ENCODE data around the gene CERS1.

Gene CERS1, protein sequence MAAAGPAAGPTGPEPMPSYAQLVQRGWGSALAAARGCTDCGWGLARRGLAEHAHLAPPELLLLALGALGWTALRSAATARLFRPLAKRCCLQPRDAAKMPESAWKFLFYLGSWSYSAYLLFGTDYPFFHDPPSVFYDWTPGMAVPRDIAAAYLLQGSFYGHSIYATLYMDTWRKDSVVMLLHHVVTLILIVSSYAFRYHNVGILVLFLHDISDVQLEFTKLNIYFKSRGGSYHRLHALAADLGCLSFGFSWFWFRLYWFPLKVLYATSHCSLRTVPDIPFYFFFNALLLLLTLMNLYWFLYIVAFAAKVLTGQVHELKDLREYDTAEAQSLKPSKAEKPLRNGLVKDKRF

DNA sequence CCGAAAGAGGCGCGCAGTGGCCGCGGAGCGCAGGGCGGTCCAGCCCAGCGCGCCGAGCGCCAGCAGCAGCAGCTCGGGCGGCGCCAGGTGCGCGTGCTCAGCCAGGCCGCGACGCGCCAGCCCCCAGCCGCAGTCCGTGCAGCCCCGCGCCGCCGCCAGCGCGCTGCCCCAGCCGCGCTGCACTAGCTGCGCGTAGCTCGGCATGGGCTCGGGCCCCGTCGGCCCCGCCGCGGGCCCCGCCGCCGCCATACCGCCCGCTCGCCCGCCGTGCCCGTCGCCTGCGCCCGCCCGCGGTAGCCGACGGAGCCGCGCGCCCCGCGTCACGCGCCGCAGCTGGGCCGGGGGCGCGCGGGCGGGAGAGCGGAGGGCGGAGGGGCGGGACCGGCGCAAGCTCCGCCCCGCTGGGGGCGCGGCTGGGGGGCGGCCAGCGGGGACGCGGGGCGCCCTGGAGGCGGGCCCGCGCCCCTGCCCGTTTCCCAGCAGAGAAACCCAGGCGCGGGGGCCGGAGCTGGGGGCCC, at the start of gene CERS1:
Gene CERS1 (minus strand): TSS at position 335 of the 518 bp plus-strand sequence. CDS start 86 bp downstream, at position 249.
- peak in 25 of 56 donors; percentile 20 to 72 (median 48) for DNase-seq

DNA sequence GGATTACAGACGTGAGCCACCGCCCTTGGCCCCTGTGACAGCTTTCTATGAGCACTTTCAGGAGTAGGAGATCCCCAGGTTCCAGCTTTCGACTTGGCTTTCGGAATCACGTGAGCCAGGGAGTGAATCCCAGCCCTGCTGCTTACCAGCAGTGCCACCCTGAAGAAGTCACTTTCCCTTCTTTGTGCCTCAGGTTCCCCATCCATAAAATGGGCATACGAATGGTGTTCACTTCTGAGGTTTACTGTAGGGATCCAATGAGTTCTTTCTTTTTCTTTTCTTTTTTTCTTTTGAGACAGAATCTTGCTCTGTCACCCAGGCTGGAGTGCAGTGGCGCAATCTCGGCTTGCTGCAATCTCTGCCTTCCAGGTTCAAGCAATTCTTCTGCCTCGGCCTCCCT, 49.3 kb upstream of the CERS1 start:
- DNase-seq: no peak

DNA sequence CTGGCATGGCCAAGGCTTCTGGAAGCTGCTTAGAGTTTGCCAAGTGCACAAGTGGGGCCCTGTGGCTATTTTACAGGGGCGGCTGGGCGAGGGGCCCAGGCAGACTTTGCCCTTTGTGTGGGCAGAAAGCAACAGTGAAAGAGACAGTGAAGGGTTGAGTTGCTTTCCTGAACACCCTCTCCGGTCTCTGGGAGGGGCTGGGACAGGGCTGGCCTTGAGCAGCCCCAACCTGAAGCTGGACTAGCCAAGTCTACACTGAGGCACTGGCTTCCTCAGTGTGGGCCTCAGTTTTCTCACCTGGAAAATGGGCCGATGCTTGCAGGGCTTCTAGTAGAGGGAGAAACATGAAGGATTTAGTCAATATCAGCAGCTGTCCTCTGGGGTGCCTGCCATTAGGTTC, 47.5 kb upstream of the CERS1 start:
- DNase-seq: peak in 3 of 56 donors; percentile 7 to 18 (median 9)

DNA sequence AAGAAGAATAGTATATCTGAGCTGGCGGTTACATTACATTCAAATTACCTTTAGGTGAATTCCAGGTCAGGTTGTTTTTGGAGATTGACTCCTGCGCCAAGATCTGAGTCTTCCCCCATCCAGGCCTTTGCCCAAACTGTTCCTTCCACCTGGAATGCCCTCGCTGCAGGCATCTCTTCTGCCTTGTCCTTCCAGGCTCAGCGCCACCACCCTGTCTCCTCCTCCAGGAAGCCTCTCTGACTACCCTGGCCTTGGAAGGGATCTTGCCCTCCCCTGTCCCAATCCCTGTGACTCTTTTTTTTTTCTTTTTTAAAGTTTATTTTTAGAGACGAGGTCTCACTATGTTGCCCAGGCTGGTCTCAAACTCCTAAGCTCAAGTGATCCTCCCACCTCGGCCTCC, 46.7 kb upstream of the CERS1 start:
- DNase-seq: no peak

DNA sequence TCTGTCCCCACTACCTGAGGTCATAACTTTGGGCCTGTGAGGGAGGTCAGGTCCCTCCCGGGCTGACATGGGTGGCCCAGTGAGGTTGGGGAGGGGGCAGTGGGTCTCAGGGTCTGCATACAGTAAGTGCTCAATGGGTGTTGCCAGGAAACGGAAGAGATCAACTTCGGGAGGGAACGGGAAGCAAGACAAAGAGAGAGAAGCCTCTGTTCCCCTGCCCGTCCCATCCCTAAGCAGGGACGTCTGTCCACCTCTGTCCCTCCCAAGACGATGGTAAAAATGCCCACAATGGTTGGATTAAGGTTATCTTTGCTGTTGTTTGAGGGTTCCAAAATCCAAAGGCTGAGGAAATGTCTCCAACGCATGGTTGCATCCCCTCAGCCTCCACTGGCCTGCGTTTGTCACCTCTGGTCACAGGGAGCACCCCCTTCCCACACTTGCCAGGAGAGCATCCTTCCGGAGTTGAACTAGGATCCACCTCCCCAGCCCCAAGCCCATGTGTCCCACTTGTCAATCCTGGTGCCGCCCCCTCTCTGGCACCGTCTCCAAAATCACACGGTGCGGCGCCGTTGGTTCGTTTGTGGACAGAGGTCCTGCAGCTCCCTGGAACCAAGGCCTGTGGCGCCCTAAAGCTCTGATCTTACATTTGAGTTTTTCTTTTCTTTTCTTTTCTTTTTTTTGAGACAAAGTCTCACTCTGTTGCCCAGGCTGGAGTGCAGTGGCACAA, 45.8 kb upstream of the CERS1 start:
- DNase-seq: peak in 7 of 56 donors; percentile 7 to 53 (median 14)

DNA sequence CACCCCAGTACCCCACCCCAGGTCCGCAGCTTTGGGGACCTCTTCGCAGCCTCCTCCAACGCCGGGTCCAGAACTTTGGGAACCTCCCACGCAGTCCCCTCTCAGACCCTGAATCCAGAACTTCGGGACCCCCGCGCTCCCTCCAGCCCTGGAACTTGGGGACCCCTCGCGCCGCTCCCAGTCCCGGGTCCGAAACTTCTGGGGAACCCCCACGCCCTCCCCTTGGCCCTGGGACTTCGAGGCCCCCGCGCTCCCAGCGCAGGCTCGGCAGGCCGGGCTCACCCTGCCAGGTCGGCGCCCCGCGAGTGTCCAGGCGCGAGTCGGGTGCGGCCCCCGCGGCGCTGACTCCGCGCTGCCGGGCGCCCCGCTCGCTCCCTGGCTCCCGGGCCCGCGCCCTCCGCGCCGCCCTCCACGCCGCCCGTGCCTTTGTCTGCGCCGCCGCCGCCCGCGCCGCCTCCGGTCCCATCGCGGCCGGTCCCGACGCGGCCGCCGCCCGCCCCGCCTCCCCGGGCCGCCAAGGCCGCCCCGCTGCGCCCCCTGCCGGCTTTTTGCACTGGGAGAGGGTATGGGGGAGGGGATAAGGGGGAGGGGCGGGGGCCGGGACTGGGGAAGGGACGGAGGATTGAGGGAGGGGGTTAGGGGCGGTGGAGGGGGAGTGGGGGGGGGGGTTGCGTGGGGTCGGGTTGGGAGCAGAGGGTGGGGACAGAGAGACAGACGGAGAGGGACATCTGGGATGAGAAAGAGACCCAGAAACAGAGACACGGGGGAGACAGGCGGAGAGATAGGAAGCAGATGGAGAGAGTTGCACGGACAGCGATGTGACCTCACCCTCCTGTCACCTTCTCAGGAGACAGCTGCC, 45.0 kb upstream of the CERS1 start, which contains the start of gene HOMER3:
Gene HOMER3 (minus strand): TSS at position 449 of the 859 bp plus-strand sequence. CDS start 2,235 bp downstream, outside the sequence.
- DNase-seq: peak in 50 of 56 donors; percentile 10 to 85 (median 58)

DNA sequence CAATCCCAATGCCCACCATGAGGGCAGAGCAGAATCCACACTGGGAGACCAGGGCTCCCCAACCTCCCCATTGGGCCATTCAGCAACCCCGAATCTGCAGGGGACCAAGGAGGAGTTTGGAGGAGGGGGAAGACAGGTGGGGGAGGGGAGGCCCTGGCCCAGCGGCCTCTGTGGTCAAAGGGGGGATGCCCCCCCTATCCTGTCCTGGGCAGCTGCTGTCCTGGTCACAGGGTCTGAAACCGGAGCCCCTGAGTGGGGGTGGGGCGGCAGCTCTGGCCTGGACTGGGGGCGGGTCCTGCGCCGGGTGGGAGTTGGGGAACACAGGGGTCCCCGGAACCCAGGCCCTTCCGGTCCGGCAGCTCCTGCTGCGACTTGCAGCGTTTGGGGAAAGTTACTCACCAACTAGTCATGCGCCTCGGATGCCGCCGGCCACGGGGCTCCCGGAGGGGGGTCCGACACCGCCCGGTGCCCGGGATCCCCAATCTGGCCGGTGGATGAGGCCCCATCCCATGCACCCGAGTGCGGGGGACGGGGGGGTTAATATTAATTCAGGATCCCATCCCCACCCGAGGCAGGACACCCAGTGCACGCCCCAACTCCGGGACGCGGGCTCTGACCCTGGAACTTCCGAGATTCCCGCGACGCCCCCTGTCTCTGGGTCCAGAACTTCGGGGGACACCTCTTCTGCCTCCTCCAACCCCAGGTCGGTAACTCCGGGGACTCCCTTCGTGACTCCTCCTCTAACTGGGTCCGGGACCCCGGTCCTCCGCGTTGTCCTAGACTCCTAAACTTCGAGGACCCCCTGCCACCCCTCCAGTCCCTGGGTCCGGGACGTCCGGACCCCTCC, 44.2 kb upstream of the CERS1 start:
- peak in 34 of 56 donors; percentile 2 to 79 (median 41) for DNase-seq

DNA sequence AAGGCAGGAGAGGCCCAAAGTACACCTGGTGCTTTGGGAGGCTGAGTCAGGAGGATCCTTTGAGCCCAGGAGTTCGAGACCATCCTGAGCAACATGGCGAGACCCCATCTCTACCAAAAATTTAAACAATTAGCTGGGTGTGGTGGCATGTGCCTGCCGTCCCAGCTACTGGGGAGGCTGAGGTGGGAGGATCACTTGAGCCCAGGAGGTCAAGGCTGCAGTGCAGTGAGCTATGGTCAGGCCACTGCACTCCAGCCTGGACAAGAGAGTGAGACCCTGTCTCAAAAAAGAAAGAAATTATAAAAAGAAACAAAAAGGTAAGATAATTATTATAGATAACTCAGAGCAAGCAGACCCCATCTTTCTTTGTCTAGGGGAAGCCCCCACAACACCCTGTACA, 43.2 kb upstream of the CERS1 start:
- DNase-seq: no peak

DNA sequence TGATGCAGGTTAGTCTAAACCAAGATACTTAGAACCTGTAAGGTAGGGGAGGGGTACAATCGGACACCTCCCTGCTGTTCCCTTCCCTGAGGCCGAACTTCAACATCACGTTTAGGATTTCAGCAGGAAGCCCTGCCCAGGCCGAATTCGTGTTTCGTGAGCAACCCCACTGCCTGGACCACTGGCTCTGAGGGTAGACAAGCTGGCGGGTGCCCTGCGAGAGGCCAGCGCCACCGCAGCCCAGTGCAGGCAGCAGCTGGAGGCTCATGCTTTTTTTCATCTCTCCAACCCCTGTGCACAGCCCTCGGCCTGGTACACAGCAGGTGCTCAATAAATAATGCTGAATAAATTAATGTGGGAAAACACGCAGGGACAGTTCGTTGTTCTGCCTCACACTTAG, 37.3 kb upstream of the CERS1 start:
- no peak for DNase-seq

DNA sequence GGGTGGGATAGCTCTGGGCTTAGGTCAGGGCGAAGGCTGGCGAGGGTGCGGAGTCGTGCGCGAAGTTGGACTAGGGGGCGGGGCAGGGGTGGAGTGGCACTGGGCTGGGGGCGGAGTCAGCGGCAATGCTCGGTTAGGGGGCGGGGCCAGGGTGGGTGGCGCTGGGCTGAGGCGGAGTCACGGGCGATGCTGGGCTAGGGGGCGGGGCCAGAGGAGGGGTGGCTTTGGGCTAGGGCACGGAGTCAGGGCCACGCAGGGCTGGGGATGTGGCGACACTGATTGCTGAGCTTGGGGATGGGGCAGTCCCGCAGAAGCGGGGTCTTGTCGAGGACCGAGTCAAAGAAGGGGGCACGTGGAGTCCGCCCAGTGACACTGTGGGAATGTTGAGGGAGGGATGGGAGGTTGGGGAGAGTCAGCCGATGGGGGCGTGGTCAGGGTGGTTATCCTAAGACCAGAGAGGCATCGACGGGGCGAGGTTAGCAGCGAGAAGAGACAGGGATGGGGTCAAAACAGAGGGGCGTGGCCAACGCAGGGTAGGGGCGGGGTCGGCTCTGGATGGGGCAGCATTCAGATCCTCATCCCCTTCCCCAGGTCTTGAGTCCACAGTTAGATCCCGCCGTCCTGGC, 36.4 kb upstream of the CERS1 start:
- DNase-seq: peak in 47 of 56 donors; percentile 6 to 88 (median 45)

DNA sequence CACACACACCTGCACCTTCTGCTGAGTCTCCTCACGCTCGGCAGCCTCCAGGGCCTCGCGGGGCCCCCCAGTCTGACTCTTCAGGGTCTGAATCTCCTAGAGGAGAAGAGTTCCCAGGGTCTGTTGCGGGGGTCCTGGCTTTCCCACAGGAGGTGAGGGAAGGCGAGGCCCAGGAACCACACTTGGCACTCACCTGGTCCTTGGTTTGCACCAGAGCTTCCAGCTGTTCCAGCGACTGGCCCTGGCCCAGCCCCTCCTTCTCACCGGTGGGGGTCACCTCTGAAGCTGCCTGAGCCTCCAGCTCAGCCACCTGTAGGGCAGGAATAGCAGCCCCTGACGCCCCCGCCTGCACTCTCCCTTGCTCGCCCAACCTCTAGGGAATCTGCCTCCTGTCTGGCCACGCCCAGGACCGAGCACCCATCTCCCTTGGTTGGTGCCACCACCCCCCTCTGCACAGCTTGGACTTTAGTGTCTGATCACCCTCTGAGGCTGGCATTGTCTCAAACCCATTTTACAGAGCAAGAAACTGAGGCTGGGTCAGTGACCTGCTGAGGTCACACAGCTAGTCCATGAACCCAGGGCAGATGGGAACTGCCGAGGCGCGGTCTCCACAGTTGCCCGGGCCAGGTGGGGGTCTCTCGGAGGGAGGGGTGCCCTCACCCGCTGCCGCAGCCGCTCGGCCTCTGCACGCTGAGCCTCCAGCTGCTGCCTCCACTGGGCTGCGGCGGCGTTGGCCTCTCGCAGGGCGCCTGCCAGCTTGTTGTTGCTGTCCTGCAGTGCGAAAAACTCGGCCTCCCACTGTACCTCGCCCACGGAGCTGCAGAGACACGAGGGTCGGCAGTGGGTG, 35.6 kb upstream of the CERS1 start:
- DNase-seq: no peak

DNA sequence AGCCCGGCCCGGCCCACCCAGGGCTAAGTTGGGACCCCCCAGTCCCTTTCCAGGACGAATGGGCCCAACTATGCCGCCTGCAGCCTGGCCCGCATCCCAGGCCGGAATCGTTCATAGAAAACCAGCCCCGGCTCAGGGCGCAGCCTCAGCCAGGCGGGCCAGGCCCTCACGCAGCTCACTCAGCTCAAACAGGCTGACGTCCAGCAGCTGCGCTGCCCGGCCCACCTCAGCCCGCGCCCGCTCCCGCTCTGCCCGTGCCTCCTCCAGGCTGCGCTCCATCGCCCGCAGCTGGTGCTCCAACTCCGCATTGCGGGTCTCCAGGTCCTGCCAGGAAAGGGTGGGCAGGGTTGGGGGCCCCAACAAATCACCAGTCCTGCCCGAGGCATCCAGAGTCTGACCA, 33.4 kb upstream of the CERS1 start:
- DNase-seq: no peak

DNA sequence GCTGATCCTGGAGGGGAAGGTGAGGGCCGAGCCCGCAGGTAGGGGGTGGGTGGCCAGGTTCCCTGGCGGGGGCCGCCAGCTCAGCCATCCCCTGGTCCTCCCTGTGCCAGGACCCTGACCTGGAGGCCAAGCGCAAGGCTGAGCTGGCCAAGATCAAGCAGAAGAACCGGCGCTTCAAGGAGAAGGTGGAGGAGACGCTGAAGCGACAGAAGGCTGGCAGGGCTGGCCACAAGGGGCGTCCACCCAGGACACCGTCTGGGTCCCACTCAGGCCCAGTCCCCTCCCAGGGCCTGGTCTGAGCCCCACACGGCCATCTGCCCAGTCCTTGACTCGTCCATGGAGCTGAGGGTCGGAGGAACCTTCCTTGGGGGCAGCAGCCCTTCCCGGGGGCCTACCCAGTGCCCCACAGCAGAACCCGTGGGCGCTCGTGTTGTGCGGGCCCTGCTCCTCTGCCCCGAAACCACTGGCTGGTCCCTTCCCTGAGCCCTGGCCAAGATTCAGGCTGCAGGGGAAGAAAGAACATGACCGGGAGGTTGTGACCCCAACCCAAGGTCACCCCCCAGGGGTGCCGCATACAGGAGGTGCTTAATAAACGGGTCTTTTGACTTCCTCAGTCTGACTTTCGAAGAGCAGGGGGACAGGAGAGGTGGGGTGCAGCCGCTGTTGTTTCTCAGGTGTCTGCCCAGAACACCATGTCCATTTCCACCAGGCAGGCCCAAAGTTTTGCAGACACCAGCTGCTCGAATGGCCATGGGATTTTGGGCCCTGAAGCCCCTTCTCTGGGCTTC, 32.3 kb upstream of the CERS1 start:
- no peak for DNase-seq

DNA sequence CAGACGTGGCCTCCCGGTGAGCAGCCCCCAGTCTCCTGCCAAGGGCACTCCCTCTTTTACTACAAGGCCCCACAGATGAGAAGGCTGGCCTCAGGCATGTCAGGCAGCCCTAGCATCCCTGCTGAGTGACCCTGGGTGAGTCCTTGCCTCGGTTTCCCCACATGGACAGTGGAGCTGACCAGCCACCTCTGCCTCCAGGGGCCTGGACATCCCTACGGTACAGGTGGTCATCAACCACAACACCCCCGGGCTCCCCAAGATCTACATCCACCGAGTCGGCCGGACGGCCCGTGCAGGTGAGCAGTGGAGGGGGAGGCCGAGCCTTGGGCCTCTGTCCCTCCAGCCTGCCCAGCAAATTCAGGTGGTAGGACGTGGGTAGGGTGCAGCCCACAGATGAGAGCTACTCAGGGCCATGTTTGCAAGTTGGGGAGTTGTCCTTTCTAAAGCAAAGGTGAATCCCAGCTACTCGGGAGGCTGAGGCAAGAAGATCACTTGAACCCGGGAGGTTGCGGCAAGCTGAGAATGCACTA, 28.8 kb upstream of the CERS1 start:
- no peak for DNase-seq

DNA sequence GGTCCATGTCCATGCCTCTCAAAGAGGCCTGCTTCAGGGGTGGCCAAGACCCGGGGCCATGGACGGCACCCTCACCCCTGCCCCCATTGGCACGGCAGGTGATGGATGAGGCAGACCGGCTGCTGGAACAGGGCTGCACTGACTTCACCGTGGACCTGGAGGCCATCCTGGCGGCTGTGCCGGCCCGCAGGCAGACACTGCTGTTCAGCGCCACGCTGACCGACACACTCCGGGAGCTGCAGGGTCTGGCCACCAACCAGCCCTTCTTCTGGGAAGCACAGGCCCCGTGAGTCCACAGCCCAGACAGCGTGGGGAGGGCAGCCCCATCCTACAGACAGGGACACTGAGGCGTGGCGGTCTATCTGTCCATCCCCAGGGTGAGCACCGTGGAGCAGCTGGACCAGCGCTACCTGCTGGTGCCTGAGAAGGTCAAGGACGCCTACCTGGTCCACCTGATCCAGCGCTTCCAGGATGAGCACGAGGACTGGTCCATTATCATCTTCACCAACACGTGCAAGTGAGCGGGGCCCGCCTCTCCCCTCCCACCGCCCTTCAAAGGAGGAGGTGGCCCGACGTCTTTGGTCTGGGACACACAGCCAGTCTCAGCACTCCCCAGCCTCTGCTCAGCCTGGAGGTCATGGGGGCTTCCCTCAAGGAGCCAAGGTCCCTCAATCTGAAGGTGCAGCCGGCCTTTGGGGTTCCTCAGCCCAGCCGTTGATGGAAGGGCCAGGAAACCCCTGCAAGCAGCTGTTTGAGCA, 26.4 kb upstream of the CERS1 start:
- no peak for DNase-seq

DNA sequence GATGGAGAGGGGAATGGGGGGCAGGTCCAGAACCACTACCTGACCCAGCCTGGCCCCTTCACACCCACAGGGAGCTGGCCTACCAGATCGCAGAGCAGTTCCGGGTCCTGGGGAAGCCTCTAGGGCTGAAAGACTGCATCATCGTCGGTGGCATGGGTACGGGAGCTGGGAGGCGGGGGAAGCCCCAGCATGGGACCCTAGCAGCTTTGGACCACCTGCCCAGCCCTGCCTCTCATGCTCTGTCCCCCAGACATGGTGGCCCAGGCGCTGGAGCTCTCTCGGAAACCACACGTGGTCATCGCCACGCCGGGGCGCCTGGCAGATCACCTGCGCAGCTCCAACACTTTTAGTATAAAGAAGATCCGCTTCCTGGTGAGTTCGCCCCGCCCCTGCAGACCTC, 25.6 kb upstream of the CERS1 start:
- no peak for DNase-seq

DNA sequence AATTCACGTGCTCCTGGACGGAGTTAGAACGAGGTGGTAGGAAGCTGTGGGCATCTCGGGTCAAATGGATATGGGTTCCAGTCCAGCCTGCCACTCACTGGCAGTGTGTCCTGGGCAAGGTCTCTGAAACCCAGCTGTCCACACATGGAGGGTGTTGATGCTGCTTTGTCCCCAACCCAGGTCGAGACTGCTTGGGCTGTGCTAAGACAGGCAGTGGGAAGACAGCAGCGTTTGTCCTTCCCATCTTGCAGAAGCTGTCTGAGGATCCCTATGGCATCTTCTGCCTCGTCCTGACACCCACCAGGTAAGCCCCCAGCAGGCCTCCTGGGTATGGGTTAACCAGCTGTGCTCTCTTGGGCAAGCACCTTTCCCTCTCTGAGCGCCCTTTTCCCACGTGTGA, 24.4 kb upstream of the CERS1 start:
- no peak for DNase-seq

All from amygdala (tissue), 56 donors.